Thyroid gland (tissue), 4 donors: ENCODE results near the gene TRUB2.

ENCODE experiments used
- CTCF ChIP-seq, 6 experiments: fragments of 200-600 bp in 3 of 6; fragments of 450-650 bp in 3 of 6; sonication (generic) in 3 of 6; IDR thresholded peaks; one replicate each; pipeline ENCODE4 v1.5.1; 2016 to 2019; ENCODE audit warnings: antibody characterized with exemption in 6 of 6, mild to moderate bottlenecking in 2 of 6, inconsistent platforms in 1 of 6, moderate library complexity in 1 of 6
- POLR2A ChIP-seq, 2 donors: fragments of 450-650 bp; IDR thresholded peaks; one replicate each; pipeline ENCODE4 v1.6.1; 2017; ENCODE audit warnings: antibody characterized with exemption in 2 of 2, mild to moderate bottlenecking in 2 of 2, moderate library complexity in 1 of 2

GRCh38 chr9:128365525-128365924 is 43.3 kb upstream of the TRUB2 start:
- TF ChIP-seq CTCF (IDR thresholded peaks at IDR 0.05) (no peak), POLR2A (IDR thresholded peaks at IDR 0.05) (no peak)
